AG04450 (cell line): ENCODE measurements around the gene ELAC1. TPM values are rescaled to one million over a fixed set of nuclear protein-coding genes. Genes with fewer than 3 reads are reported as not detected.

Experiments
- CTCF ChIA-PET: fragments of 300-600, 350-600 bp; formaldehyde crosslinking; extraction: SDS; loops from one replicate; lab custom pipeline; 2022; ENCODE audit warnings: antibody characterized with exemption, inconsistent platforms; lab: Charles Lee
- POLR2A ChIA-PET: fragments of 350-600 bp; formaldehyde crosslinking; extraction: SDS; loops from one replicate; lab custom pipeline; 2021; ENCODE audit warnings: antibody characterized with exemption, inconsistent platforms; lab: Yijun Ruan, JAX
- DNase-seq: peaks from one replicate; pipeline ENCODE4 v3.0.0-alpha.2; 2011; ENCODE audit warnings: low read depth, low spot score
- H3K27ac ChIP-seq: one replicate; pipeline ENCODE4 v1.5.1; 2012; ENCODE audit warnings: low read depth, low read length, control low read depth
- H3K27me3 ChIP-seq: one replicate; pipeline ENCODE4 v1.6.0; 2012; ENCODE audit warnings: low read length; ENCODE audit not compliant: control insufficient read depth, insufficient read depth
- H3K4me3 ChIP-seq: 2 replicates; pipeline ENCODE4 v1.5.1; 2011; ENCODE audit warnings: mild to moderate bottlenecking, low read depth, low read length, control low read depth
- H3K9me3 ChIP-seq: 2 replicates; pipeline ENCODE4 v1.5.1; 2012; ENCODE audit warnings: low read length; ENCODE audit not compliant: control insufficient read depth, insufficient read depth
- CTCF ChIP-seq: IDR thresholded peaks from 2 replicates; pipeline ENCODE4 v1.5.1; 2011; ENCODE audit warnings: low read depth, low read length, control low read depth, inconsistent platforms
- polyA plus RNA-seq: library from polyadenylated mRNA; depleted of rRNA; stranded (reverse); fragments of >200 nt; gene quantifications from 2 replicates; pipeline ENCODE4 v1.2.3, GENCODE V29; 2011

ELAC1 gene
- polyA plus RNA-seq, 1 experiment: 9.1 TPM

DNA sequence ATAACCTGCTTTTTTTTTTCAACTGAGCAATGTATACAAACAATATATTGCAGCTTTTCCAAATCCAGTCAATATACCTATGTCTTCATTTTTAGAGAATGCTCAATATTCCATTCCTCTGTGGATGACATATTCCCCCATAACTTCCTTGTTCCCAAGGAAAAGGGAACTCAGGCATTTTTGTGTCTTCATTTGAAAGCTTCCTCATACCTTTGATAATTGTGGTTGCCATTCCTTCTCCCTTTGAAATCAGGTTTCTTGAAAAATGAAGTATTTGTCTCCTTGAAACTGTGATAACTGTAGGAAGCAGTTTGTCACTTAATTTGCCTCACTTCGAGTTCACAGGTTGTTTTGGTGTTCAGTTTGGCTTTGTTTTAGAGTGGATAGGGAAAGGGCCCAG is 13.5 kb downstream of the ELAC1 start:
- ChIA-PET CTCF (no interaction called here), POLR2A (no interaction called here)
- no peak overlapping the region for H3K27ac ChIP-seq
- no peak overlapping the region for H3K4me3 ChIP-seq
- DNase-seq: no peak
- peaks cover 8% of the 10 kb centered on the region for H3K9me3 ChIP-seq
- no peaks in the 10 kb centered on the region for H3K27me3 ChIP-seq
- TF ChIP-seq CTCF: no peak

DNA sequence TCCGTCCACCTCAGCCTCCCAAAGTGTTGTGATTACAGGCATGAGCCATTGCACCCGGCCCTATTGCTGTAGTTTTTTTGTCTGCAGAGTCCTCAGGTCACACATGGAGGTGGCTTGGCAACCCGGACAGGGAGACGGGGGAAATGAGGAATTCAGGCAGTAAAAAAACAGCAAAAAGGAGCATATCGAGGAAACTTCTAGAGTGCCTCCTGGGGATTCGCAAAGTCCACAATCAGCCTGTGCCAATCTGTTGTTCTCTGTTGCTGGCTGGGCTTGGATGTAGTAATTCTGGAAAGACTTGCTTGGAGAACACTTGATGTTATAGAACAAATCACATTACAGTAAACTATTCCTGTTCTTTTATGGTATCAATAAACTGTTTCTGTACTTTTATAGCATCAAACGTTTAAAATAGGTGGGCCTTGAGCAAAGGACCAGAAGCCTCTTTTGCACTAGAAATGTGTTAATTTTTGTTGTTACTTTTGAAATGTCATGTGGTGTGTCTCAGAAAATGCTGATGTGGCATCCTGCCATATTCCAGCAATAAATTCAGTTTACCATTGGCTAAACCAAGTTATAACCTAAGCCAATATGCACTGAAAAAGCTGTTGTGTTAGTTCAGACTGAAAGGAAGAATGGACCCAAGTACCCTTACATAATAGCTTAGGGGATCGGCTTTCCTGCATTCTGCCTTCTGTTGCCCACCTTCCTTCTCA is 14.4 kb downstream of the ELAC1 start:
- Histone ChIP-seq H3K27me3 (no peaks in the 10 kb centered on the region), H3K4me3 (no peak overlapping the region), H3K9me3 (peaks cover 3% of the 10 kb centered on the region), H3K27ac (no peak overlapping the region)
- no peak for TF ChIP-seq CTCF
- no peak for DNase-seq
- ChIA-PET POLR2A (no interaction called here), CTCF (no interaction called here)

- H3K9me3 ChIP-seq: no peaks in the 10 kb centered on the region
- no peaks in the 10 kb centered on the region for H3K27me3 ChIP-seq
- H3K27ac ChIP-seq: no peak overlapping the region
- ChIA-PET POLR2A (no interaction called here), CTCF (interaction anchor here (0.6 kb wide), 2 partner anchors 72 to 1341 kb away, joined by 3 to 4 read pairs; no protein-coding TSS in a partner anchor)
- TF ChIP-seq CTCF: no peak
- no peak overlapping the region for H3K4me3 ChIP-seq
- DNase-seq: no peak
Measured at GRCh38 chr18:50982802-50983179, 15.0 kb downstream of the ELAC1 start.

DNA sequence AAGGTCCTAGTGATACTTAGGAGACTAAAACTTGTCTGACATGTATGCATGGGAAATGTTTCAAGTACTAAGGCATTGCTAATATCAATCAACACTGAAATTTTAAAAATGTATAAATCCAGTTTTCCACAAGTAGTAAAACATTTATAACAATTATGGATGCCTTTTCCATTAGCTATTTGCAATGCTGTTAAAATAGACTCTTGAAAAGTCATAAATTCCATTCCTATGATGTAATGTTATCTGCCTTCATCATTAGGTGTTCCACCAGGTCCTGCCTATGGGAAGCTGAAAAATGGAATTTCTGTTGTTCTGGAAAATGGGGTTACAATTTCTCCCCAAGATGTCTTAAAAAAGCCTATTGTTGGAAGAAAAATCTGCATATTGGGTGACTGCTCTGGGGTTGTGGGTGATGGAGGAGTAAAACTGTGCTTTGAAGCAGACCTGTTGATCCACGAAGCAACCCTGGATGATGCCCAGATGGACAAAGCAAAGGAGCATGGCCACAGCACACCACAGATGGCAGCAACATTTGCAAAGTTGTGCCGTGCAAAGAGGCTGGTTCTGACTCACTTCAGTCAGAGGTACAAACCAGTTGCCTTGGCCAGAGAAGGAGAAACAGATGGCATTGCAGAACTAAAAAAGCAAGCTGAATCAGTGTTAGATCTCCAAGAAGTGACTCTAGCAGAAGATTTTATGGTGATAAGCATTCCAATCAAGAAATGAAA is 18.7 kb downstream of the ELAC1 start:
- DNase-seq: no peak
- POLR2A ChIA-PET: interaction anchor here (1.8 kb wide), 1 partner anchor 44 kb away, joined by 3 read pairs; the partner anchor contains the start of gene SMAD4
- Histone ChIP-seq H3K4me3 (no peak overlapping the region), H3K27me3 (no peaks in the 10 kb centered on the region), H3K9me3 (no peaks in the 10 kb centered on the region), H3K27ac (no peak overlapping the region)
- CTCF ChIA-PET: interaction anchor here (0.6 kb wide), 1 partner anchor 178 kb away, joined by 3 read pairs; no protein-coding TSS in a partner anchor
- TF ChIP-seq CTCF: no peak

DNA sequence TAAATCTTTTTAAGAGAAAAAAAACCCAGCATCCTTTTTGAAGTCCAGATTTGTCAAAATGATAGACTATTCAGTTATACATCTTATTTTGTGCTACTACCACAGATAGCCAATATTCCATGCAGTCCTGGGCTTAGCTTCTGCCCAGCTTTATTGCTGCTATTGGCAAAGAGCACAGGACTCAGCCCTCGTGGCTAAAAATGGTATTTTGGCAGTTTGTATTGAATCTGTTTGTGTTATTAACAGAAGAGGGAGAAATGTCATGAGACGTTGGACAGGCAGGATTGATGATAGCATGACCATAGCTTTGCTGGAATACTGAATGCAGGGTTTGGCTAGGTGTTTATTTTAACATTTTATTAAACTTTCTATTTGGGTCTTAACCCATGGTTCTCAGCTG is 19.4 kb downstream of the ELAC1 start:
- DNase-seq: no peak
- ChIA-PET CTCF (interaction anchor here (1.5 kb wide), 1 partner anchor 167 kb away, joined by 3 read pairs; no protein-coding TSS in a partner anchor), POLR2A (interaction anchor here (1.8 kb wide), 1 partner anchor 43 kb away, joined by 3 read pairs; the partner anchor contains the start of gene SMAD4)
- no peaks in the 10 kb centered on the region for H3K9me3 ChIP-seq
- H3K27me3 ChIP-seq: no peaks in the 10 kb centered on the region
- H3K4me3 ChIP-seq: no peak overlapping the region
- H3K27ac ChIP-seq: no peak overlapping the region
- TF ChIP-seq CTCF: no peak
